Fibroblast of villous mesenchyme (primary cell): ENCODE results near the gene BTNL9. TPM values are rescaled to one million over a fixed set of nuclear protein-coding genes. Genes with fewer than 3 reads are reported as not detected.

Experiments
- DNase-seq: peaks from one replicate; pipeline ENCODE4 v3.0.0-alpha.2; 2010; ENCODE audit warnings: low read depth
- H3K4me3 ChIP-seq: 2 replicates; pipeline ENCODE4 v1.5.1; 2011; ENCODE audit warnings: low read depth, mild to moderate bottlenecking, low read length
- CTCF ChIP-seq: IDR thresholded peaks from 2 replicates; pipeline ENCODE4 v1.5.1; 2012; ENCODE audit warnings: low read depth, mild to moderate bottlenecking, low read length; ENCODE audit not compliant: insufficient read depth
- total RNA-seq: library from RNA; depleted of rRNA; stranded (reverse); fragments of >200 nt; gene quantifications from 2 replicates; pipeline ENCODE4 v1.2.3, GENCODE V29; 2012

Gene BTNL9
- total RNA-seq, 1 donor, result not detected

GRCh38 chr5:181036816-181037364, 3.2 kb upstream of the BTNL9 start:
- no peak for TF ChIP-seq CTCF
- DNase-seq, result no peak
- H3K4me3 ChIP-seq, result no peak overlapping the region

- no peak for DNase-seq
- TF ChIP-seq CTCF, result no peak
- no peak overlapping the region for H3K4me3 ChIP-seq
These were observed 2.7 kb upstream of the BTNL9 start for GRCh38 chr5:181037365-181037861.

DNA sequence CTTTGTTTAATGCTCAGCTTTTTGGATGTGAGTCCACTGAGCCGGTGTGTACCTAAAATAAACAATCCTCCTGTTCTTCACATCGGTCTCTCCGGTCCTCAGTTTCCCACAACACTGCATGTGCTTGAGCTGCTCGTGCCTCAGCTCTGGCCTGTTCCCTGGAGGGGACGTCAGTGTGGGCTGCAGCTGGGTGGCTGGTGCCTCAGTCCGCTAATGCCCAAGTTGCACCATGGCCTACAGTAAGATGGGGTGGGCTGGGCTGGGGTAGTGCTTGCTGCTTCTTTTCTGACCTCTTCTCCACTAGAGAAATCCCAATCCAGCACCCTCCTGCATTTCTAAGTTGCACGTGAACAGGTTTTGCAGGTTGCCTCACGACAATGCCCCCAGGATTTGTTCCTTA, 595 bp upstream of the BTNL9 start:
- no peak overlapping the region for H3K4me3 ChIP-seq
- DNase-seq, result no peak
- no peak for TF ChIP-seq CTCF

DNA sequence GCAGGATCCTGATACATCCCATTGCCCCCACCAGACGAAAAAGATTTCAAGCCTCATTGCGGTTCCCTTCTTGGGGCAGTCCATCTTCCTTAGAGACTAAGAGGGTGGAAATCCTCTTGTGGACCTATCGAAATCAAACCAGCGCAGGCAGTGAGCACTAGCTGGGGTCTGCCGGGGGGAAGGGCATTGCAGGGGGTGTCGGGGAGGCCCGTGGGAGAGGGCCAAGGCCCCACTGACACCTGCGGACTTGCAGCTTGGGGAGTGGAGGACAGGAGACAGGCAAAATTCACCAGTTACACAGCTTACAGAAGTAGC, 522 bp downstream of the BTNL9 start:
- no peak for DNase-seq

DNA sequence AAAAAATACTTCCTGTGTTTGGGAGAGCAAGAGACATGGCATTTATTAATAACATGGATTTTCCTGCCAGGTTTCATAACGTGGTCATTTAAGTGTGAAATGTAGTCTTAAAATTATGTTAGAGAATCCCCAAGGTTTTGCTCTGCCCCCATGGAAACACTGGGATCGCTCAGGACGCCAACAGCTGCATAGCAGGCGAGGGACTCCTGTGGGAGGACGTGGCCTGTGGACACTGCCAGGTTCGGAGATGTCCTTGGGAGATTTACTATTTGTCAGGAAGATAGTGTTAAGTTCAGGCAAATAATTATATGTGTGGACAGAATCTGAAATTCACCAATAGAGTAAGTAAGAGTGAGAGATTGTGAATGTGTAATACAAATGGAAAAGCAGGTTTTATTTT, 977 bp downstream of the BTNL9 start:
- no peak overlapping the region for H3K4me3 ChIP-seq
- no peak for DNase-seq
- TF ChIP-seq CTCF, result no peak

More for the DNA sequence above, 522 bp downstream of the BTNL9 start:
- no peak overlapping the region for H3K4me3 ChIP-seq
- no peak for TF ChIP-seq CTCF

DNA sequence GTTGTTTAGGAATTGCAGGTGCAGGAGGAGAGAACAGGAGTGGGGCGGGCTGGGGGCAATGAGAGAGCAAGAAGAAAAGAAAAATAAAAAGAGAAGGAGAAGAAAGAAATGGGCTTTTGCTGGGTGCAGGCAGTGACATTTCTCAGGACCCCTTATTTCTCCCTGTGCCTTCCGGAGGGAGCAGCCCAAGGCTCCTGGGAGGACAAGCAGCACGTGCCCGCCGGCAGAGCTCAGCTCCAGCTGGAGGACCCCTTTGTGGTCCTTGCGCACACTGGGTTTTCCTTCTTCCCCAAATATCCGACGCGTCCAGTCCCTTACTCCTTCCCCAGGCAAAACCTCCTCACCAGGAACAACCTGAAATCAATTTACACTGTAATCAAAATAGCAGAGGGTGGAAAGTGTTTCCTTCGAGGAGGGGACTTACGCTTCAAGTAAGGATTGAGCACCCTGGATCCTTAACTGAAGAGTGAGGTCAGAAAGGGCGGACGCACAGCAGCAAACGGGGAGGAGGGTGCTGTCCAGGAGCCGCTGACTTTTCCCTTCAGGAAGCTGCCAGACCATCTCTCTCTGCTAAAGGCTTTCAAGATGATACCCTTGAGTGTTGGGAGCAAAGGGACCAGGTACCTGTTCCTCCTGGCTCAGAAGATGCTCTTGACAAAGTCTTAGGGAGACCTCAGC, 2.1 kb downstream of the BTNL9 start:
- H3K4me3 ChIP-seq, result no peak overlapping the region
- no peak for DNase-seq
- no peak for TF ChIP-seq CTCF

DNA sequence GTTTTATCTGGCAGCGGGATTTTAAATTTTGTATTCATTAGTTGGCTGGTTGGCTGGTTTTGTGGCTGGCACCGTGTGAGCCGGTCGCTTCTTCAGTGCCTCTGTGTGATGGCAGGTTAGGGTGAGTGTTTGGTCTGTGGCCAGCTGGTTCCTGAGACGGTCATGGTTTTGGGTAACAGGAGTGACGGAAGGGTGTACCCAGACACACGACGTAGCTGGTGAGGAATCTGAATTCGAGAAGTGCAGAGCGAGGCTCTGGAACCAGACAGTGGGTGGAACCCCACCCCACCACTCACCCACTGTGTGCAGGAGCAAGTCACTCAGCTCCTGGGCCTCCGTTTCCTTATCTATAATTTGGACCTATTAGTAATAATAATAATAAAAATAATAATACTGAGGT, 2.7 kb downstream of the BTNL9 start:
- TF ChIP-seq CTCF, result no peak
- DNase-seq, result no peak
- H3K4me3 ChIP-seq, result no peak overlapping the region
